HEK293 (cell line): ENCODE data around the gene CYB561A3.

Experiments used
- ZBTB1 ChIP-seq: fragments of 450-650 bp; formaldehyde crosslinking; IDR thresholded peaks from 2 replicates; pipeline ENCODE4 v1.5.1; 2016; ENCODE audit warnings: missing biosample characterization, missing genetic modification characterization
- ZNF426 ChIP-seq: fragments of 450-650 bp; formaldehyde crosslinking; IDR thresholded peaks from 2 replicates; pipeline ENCODE4 v1.5.1; 2017; ENCODE audit warnings: missing biosample characterization, missing genetic modification characterization, mild to moderate bottlenecking, inconsistent platforms, moderate library complexity
- ZNF664 ChIP-seq: fragments of 450-650 bp; formaldehyde crosslinking; IDR thresholded peaks from 2 replicates; pipeline ENCODE4 v1.5.1; 2016; ENCODE audit warnings: missing biosample characterization, missing genetic modification characterization
- ZNF747 ChIP-seq: fragments of 450-650 bp; formaldehyde crosslinking; IDR thresholded peaks from 2 replicates; pipeline ENCODE4 v1.5.1; 2016; ENCODE audit warnings: missing biosample characterization, missing genetic modification characterization
- TF ChIP-seq, protein P1 (sequence below): fragments of 450-650 bp; formaldehyde crosslinking; IDR thresholded peaks from 2 replicates; pipeline ENCODE4 v1.5.1; 2016; ENCODE audit warnings: missing biosample characterization, missing genetic modification characterization
- TF ChIP-seq, protein P2 (sequence below): fragments of 450-650 bp; formaldehyde crosslinking; IDR thresholded peaks from 2 replicates; pipeline ENCODE4 v1.5.1; 2016; ENCODE audit warnings: missing biosample characterization, missing genetic modification characterization

DNA sequence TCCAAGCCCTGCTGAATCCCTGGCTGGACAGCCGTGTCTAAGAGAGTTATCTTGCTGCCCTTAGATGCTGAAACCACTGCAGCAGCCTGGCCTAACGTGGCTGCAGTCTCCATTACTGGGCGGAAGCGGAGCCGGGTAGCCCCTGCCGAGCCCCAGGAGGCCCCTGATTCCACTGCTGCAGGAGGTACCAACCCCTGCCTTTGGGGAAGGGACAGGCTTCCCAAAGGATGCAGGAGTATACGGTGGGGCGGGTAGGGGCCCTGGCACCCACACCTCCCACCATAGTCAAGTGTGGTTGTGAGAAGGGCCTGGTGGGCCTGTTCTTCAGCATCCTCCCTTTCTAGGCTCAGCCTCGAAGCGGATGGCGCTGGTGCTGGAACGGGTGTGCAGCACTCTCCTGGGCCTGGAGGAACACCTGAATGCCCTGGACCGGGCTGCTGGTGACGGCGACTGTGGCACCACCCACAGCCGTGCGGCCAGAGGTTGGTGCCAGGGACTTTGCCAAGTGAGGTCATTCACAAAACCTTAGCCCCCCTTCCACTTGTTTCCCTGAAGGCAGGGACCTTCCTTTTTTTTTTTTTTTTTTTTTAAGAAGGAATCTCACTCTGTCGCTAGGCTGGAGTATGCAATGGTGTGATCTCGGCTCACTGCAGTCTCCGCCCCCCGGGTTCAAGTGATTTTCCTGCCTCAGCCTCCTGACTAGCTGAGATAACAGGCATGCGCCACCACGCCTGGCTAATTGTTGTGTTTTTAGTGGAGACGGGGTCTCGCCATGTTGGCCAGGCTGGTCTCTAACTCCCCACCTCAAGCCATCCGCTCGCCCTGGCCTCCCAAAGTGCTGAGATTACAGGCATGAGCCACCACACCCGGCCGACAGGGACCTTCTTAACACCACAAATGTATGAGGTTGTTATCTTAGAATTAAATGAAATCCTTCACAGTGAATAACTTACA is 17.6 kb downstream of the CYB561A3 start:
- TF ChIP-seq, protein P1, sequence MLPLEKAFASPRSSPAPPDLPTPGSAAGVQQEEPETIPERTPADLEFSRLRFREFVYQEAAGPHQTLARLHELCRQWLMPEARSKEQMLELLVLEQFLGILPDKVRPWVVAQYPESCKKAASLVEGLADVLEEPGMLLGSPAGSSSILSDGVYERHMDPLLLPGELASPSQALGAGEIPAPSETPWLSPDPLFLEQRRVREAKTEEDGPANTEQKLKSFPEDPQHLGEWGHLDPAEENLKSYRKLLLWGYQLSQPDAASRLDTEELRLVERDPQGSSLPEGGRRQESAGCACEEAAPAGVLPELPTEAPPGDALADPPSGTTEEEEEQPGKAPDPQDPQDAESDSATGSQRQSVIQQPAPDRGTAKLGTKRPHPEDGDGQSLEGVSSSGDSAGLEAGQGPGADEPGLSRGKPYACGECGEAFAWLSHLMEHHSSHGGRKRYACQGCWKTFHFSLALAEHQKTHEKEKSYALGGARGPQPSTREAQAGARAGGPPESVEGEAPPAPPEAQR (tag by site-specific recombination) = no peak
- TF ChIP-seq ZNF426 (tag by site-specific recombination) = no peak
- TF ChIP-seq, protein P2, sequence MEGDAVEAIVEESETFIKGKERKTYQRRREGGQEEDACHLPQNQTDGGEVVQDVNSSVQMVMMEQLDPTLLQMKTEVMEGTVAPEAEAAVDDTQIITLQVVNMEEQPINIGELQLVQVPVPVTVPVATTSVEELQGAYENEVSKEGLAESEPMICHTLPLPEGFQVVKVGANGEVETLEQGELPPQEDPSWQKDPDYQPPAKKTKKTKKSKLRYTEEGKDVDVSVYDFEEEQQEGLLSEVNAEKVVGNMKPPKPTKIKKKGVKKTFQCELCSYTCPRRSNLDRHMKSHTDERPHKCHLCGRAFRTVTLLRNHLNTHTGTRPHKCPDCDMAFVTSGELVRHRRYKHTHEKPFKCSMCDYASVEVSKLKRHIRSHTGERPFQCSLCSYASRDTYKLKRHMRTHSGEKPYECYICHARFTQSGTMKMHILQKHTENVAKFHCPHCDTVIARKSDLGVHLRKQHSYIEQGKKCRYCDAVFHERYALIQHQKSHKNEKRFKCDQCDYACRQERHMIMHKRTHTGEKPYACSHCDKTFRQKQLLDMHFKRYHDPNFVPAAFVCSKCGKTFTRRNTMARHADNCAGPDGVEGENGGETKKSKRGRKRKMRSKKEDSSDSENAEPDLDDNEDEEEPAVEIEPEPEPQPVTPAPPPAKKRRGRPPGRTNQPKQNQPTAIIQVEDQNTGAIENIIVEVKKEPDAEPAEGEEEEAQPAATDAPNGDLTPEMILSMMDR (tag by site-specific recombination) = no peak
- no peak for TF ChIP-seq ZNF747
- TF ChIP-seq ZBTB1 (tag by site-specific recombination) = no peak
- TF ChIP-seq ZNF664 (tag by site-specific recombination) = no peak
